GM19351 (cell line): ENCODE results near the gene SDR42E2.

Experiments
- ATAC-seq: cut with Tn5 transposase; IDR thresholded peaks from one replicate; pipeline ENCODE4 v1.9.1; 2021; ENCODE audit warnings: mild to moderate bottlenecking, moderate library complexity; ENCODE audit not compliant: unreplicated experiment

Gene SDR42E2

GRCh38 chr16:22240023-22240710 is 77.9 kb downstream of the SDR42E2 start:
- no peak for ATAC-seq
